GDM1 (cell line): ENCODE measurements around the gene SMAD3.
"Not testable (repeated sequence)": the region's sequence is repeated elsewhere in the genome, so short reads cannot be mapped to it uniquely, and the experiment has no call there.

Experiments used
- DNase-seq: peaks from one replicate; lab custom pipeline; 2025; lab: John Stamatoyannopoulos, UW

The SMAD3 gene

GRCh38 chr15:67110958-67111864 lies 45.8 kb downstream of the SMAD3 start:
- DNase-seq, result no peak

- no peak for DNase-seq
Measured at GRCh38 chr15:67114046-67114445, 48.6 kb downstream of the SMAD3 start.

DNA sequence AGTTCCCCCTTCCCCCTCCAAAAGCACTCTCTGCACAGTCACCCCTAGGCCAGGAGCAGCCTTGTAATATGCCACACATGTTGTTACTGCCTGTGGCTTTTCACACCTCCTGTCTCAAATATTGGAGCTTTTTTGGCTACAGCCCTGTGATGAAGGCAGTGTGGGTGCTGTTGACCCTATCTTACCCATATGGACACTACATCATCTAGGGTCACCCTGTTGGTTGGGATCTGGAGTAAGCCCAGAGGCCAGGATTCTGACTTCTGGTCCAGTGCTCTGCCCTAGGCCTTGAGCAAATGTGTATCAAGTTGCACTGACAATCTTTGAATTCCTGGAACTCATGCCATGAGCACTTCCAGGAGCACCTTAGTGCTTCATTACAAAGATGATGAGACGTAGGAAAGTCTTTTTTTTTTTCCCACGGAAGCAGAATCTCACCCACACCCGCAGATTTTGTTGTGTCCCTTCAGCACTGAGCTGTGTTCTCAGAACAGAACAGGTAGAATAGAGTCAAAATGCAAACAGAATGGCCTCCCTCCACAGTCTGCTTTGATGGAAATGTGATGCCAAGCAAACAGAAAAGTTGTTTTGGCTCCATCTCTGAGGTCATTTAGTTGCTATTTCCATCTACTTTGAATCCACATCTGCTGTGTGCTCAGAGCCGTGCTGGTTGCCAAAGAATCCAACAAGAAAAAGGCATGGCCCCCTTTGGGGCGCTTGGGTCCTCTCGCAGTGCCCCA lies 49.6 kb downstream of the SMAD3 start:
- no peak for DNase-seq

- DNase-seq, result no peak
Measured at GRCh38 chr15:67115586-67115969, 50.2 kb downstream of the SMAD3 start.

DNA sequence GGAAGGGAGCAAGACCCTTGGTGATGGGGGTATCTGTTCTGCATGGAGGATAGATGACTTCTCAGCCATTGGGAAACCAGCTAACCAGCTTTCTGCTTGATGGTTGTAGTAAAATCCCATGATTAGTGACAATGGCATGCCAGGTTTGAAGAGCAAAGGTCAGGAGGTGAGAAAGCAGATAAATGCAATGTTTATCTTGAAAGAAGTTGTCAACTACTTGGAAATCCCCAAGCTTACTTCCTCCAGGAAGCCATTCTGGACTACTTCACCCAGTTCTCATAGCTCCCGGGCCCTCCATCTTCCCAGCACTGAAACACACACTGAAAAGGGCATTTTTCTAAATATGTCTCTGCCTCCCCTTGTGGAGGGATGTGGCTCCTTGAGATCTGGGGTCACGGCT lies 51.3 kb downstream of the SMAD3 start:
- DNase-seq, result no peak

GRCh38 chr15:67117370-67117769 lies 52.0 kb downstream of the SMAD3 start:
- DNase-seq, result no peak

DNA sequence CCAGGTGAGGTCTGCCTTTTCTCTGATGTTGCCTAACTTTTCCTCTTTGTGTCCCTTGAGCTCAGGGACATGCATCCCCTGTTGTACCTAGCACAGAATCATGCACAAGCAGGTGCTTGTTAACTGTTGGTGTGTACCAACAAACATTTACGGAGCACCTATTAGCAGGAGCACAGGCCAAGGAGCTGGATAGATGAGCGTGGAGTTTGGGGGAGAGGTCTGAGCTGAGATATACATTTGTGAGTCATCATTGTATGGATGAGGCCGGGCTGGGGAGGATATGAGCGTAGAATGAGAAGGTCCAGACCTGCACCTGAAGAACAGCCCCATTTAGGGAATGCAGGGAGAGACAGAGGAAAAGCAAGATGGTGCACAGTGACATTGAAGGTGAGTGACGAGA lies 53.4 kb downstream of the SMAD3 start:
- no peak for DNase-seq

DNA sequence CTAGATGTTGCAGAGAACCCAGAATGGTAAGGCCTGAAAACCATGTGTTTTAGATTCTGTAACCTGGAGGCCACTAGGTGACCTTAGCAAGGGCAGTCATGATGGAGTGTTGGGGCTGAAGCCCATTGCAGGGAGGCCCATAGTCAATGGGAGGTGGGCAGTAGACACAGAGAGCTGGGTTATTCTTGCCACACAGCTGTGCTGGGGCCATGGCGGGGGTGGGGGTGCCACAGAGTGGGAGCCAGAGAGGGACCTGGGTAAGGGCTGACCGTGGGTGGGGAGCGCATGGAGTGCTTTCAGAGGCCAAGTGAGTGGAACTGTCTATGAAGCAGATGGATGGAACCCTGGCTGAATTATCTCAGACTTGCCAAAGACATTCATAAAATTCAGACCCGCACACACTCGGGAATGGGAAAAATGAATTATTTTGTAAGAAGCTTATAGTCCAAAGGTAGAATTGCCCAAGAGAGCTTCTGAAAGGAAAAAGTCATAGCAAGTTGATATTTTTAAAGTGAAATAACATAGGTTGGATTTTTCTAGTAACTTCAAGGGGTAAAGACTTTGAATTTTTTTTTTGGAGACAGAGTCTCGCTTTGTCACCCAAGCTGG lies 53.9 kb downstream of the SMAD3 start:
- DNase-seq, result no peak

GRCh38 chr15:67120009-67120838 lies 54.8 kb downstream of the SMAD3 start:
- DNase-seq, result no peak

DNA sequence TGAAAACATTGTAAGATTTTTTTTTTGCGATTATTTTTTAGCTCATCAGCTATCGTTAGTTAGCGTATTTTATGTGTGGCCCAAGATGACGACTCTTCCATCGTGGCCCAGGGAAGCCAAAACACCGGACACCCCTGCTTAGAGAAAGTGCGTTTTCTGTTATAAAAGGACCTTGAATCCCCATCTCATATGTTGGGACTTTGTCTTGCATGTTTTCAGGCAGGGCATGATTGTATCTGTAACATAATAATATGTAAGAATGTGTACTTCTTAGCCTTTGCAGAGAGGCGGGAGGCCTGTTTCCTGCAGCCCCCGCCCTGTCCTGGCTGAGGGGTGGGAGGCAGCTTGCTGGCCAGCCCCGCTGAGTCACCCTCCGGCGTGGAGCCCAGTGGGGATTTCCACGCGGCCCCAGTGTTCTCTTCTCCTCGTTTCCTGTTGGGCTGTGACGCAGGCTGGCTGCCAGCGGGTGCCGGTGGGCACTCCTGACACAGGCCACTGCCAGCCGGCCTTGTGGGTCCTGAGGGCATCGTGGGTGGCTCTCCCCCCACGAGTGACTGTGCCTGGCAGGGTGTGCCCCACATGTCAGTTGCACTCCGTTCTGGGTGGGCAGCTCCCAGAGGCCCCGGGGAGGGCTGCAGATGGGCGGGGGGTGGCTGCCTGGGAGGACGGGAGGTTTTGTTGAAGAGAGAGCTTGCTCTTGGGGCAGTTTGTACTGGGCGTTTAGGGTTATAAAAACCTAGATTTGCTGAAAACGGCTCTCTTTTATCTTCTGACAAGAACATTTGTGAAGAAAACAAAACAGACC lies 55.6 kb downstream of the SMAD3 start:
- DNase-seq, result no peak

- DNase-seq, result no peak
Measured at GRCh38 chr15:67121644-67122605, 56.5 kb downstream of the SMAD3 start.

GRCh38 chr15:67122816-67123215 lies 57.4 kb downstream of the SMAD3 start:
- DNase-seq, result not testable (repeated sequence)

GRCh38 chr15:67123291-67123690 lies 57.9 kb downstream of the SMAD3 start:
- DNase-seq, result not testable (repeated sequence)

DNA sequence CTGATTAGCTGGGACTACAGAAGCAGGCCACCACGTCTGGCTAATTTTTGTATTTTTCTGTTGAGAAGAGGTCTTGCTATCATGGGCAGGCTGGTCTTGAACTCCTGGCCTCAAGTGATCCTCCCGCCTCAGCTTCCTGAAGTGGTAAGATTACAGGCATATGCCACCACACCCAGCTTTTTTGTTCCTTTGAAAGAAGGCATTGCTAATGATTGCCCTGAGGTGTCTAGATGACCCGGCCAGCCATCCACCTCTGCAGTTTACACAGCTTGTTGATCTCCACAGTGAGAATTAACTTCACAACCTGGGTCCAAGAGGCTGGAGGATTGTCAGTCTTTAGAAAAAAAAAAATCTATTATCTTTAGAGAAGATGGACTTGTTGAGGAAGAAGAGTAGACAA lies 58.7 kb downstream of the SMAD3 start:
- no peak for DNase-seq

- DNase-seq, result no peak
Measured at GRCh38 chr15:67124911-67125588, 59.6 kb downstream of the SMAD3 start.

- no peak for DNase-seq
Measured at GRCh38 chr15:67125589-67126502, 60.4 kb downstream of the SMAD3 start.

DNA sequence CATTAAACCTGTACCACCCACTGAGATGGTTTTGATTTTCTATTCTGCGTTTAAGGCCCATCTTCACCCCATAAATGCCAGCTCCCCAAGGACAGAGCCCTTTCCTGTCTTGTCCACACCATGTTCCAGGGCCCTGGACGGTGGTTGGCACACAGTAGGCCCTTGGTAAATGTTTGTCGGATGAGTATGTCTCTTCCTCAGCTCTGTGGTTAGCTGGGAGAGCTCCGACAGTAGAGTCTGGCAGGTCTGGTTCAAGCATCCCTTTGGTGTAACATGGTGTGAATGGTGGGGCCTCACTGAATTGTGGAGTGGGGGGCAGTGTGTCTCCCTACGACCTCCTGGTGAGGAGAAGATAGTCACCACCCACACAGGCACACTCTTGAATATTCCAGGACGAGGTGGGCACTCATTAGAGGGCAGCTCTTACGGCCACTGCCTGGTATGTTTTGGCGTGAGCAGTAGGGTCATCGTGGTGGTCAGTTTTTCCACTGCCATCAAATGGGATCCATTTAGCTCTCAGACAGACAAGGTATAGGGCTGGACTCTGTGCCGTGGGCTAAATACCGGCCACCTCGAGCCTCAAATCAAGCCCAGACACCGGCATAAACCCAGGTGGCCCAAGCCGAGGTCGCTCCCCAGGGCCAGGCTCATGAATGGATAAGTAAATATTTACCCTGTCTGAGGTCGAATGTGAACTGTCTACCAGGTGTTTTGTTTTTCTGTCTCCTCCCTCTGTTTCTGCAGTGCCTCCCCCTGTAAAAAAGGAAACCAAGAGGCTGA lies 61.3 kb downstream of the SMAD3 start:
- no peak for DNase-seq

DNA sequence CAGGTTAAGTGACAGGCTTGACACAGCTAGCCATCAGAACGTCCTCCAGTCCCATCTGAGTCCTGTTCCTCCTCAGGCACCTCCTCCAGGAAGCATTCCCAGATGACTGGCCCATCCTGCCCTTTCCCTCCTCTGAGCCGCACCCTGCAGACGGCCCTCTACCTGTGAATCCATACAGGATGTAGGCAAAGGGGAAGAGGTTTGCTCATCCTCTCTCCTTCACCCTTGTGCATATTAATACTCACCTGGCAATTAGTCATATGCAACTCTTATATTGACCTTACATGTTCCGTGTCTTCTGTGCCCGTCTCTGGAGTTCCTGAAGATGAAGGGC lies 61.9 kb downstream of the SMAD3 start:
- no peak for DNase-seq
